MM.1S (cell line): ENCODE data around the gene TLR6.

ENCODE experiments used
- DNase-seq: peaks from one replicate; pipeline ENCODE4 v3.0.0-alpha.2; 2015
- H2AFZ ChIP-seq: fragments of 300-600 bp; sonication (generic); 2 replicates; pipeline ENCODE4 v1.6.0; 2016; ENCODE audit warnings: antibody characterized with exemption, low read length
- H3F3A ChIP-seq: fragments of 300-600 bp; sonication (generic); 2 replicates; pipeline ENCODE4 v1.6.1; 2016; ENCODE audit warnings: mild to moderate bottlenecking, antibody characterized with exemption, low read length, moderate library complexity, mixed read lengths; ENCODE audit not compliant: insufficient read depth
- H3K27ac ChIP-seq: fragments of 300-600 bp; sonication (generic); 2 replicates; pipeline ENCODE4 v1.5.1; 2016; ENCODE audit warnings: mild to moderate bottlenecking, low read length
- H3K27me3 ChIP-seq: fragments of 300-600 bp; sonication (generic); replicated peaks from 2 replicates; pipeline ENCODE4 v1.6.0; 2016; ENCODE audit warnings: low read length; ENCODE audit not compliant: insufficient read depth
- H3K36me3 ChIP-seq: fragments of 300-600 bp; sonication (generic); replicated peaks from 2 replicates; pipeline ENCODE4 v1.6.1; 2016; ENCODE audit warnings: mild to moderate bottlenecking, low read length, mixed read lengths; ENCODE audit not compliant: insufficient read depth
- H3K4me1 ChIP-seq: fragments of 300-600 bp; sonication (generic); 2 replicates; pipeline ENCODE4 v1.6.1; 2016; ENCODE audit warnings: low read length, mixed read lengths
- H3K4me2 ChIP-seq: fragments of 300-600 bp; sonication (generic); 2 replicates; pipeline ENCODE4 v1.6.0; 2016; ENCODE audit warnings: low read depth, low read length
- H3K4me3 ChIP-seq: fragments of 300-600 bp; sonication (generic); 2 replicates; pipeline ENCODE4 v1.5.1; 2016; ENCODE audit warnings: low read length, mixed read lengths
- H3K79me2 ChIP-seq: fragments of 300-600 bp; sonication (generic); 2 replicates; pipeline ENCODE4 v1.6.1; 2016; ENCODE audit warnings: mixed run types, low read length, mixed read lengths
- H3K9ac ChIP-seq: fragments of 300-600 bp; sonication (generic); 2 replicates; pipeline ENCODE4 v1.6.1; 2016; ENCODE audit warnings: low read length, mixed read lengths
- H3K9me2 ChIP-seq: fragments of 300-600 bp; sonication (generic); replicated peaks from 2 replicates; pipeline ENCODE4 v1.6.1; 2016; ENCODE audit warnings: mild to moderate bottlenecking, low read length, mixed read lengths; ENCODE audit not compliant: insufficient read depth
- H3K9me3 ChIP-seq: fragments of 300-600 bp; sonication (generic); replicated peaks from 2 replicates; pipeline ENCODE4 v1.6.1; 2016; ENCODE audit warnings: mild to moderate bottlenecking, low read length, mixed read lengths; ENCODE audit not compliant: insufficient read depth
- H4K20me1 ChIP-seq: fragments of 300-600 bp; sonication (generic); 2 replicates; pipeline ENCODE4 v1.6.1; 2016; ENCODE audit warnings: mild to moderate bottlenecking, low read length, moderate library complexity, mixed read lengths; ENCODE audit not compliant: insufficient read depth
- EZH2 ChIP-seq: fragments of 300-600 bp; sonication (generic); optimal IDR thresholded peaks from 2 replicates; pipeline ENCODE3; 2017; ENCODE audit warnings: low read depth, mild to moderate bottlenecking, antibody characterized with exemption, low read length, mixed read lengths
- EZH2phosphoT487 ChIP-seq: fragments of 300-600 bp; sonication (generic); IDR thresholded peaks from 2 replicates; pipeline ENCODE4 v1.6.1; 2018; ENCODE audit warnings: antibody characterized with exemption, low read length
- TF ChIP-seq, protein P1 (sequence below): fragments of 300-600 bp; sonication (generic); IDR thresholded peaks from 2 replicates; pipeline ENCODE4 v1.5.1; 2016; ENCODE audit warnings: antibody characterized with exemption, low read length, mixed read lengths

Gene TLR6

GRCh38 chr4:38865445-38865844, 8.8 kb upstream of the TLR6 start:
- no peak for TF ChIP-seq EZH2phosphoT487
- no peak overlapping the region for H3K9ac ChIP-seq
- H3K36me3 ChIP-seq: no peaks in the 10 kb centered on the region
- DNase-seq: no peak
- no peaks in the 10 kb centered on the region for H4K20me1 ChIP-seq
- no peaks in the 10 kb centered on the region for H3K79me2 ChIP-seq
- H3K27ac ChIP-seq: no peak overlapping the region
- H3K9me3 ChIP-seq: no peaks in the 10 kb centered on the region
- H3K4me1 ChIP-seq: peaks cover 7% of the 10 kb centered on the region
- H3F3A ChIP-seq: no peaks in the 10 kb centered on the region
- H3K4me3 ChIP-seq: no peak overlapping the region
- no peak overlapping the region for H3K4me2 ChIP-seq
- no peaks in the 10 kb centered on the region for H3K9me2 ChIP-seq
- H2AFZ ChIP-seq: no peak overlapping the region
- no peaks in the 10 kb centered on the region for H3K27me3 ChIP-seq

- Histone ChIP-seq H2AFZ (no peak overlapping the region), H3K27me3 (no peaks in the 10 kb centered on the region), H3K9ac (no peak overlapping the region), H3K4me2 (no peak overlapping the region), H3K36me3 (no peaks in the 10 kb centered on the region), H3K4me3 (no peak overlapping the region), H3K9me2 (no peaks in the 10 kb centered on the region), H3F3A (peaks cover 12% of the 10 kb centered on the region; the same call in 1 of the 2 replicates), H3K27ac (no peak overlapping the region), H4K20me1 (no peaks in the 10 kb centered on the region), H3K79me2 (no peaks in the 10 kb centered on the region), H3K9me3 (no peaks in the 10 kb centered on the region), H3K4me1 (peaks cover 19% of the 10 kb centered on the region)
- no peak for TF ChIP-seq EZH2phosphoT487
- TF ChIP-seq EZH2: no peak
- TF ChIP-seq, protein P1, sequence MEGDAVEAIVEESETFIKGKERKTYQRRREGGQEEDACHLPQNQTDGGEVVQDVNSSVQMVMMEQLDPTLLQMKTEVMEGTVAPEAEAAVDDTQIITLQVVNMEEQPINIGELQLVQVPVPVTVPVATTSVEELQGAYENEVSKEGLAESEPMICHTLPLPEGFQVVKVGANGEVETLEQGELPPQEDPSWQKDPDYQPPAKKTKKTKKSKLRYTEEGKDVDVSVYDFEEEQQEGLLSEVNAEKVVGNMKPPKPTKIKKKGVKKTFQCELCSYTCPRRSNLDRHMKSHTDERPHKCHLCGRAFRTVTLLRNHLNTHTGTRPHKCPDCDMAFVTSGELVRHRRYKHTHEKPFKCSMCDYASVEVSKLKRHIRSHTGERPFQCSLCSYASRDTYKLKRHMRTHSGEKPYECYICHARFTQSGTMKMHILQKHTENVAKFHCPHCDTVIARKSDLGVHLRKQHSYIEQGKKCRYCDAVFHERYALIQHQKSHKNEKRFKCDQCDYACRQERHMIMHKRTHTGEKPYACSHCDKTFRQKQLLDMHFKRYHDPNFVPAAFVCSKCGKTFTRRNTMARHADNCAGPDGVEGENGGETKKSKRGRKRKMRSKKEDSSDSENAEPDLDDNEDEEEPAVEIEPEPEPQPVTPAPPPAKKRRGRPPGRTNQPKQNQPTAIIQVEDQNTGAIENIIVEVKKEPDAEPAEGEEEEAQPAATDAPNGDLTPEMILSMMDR: no peak
- no peak for DNase-seq
Observed at GRCh38 chr4:38861791-38862190, 5.2 kb upstream of the TLR6 start.

DNA sequence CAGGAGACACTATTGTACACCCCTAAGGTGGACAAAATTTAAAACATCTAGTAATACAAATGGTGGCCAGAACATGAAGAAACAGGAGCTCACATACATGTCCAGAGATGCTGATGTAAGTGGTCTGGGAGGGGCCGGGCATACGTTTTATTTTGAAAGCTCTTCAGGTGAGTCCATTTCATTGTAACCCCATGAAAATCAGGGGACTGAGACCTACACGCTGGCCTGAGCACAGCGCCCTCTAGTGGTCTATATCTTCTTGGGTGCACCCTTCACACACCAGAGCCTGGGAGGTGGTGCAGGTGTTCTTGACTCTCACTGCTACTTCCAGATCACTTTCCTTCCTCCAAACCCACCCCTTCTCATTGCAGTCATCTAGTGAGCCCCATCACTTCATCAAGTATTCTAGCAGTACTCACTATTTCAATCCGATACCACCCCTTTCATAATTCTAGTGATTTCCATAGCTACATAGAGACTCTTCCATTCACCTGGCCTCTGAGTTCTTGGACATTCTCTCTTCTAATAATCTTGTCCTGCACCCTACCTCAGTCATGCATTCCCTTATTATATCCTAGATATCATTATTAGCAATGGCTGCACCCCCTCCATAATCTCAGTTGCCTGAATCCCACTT, 4.3 kb upstream of the TLR6 start:
- Histone ChIP-seq H3K9ac (no peak overlapping the region), H2AFZ (no peak overlapping the region), H3F3A (peaks cover 19% of the 10 kb centered on the region; the same call in 1 of the 2 replicates), H3K79me2 (0 out of 2 replicates have a peak, but pooled peaks cover under 1% of the 10 kb centered on the region), H3K9me3 (no peaks in the 10 kb centered on the region), H3K9me2 (no peaks in the 10 kb centered on the region), H3K4me3 (no peak overlapping the region), H4K20me1 (no peaks in the 10 kb centered on the region), H3K4me2 (no peak overlapping the region), H3K36me3 (no peaks in the 10 kb centered on the region), H3K27ac (no peak overlapping the region), H3K4me1 (peaks cover 19% of the 10 kb centered on the region), H3K27me3 (no peaks in the 10 kb centered on the region)
- no peak for TF ChIP-seq EZH2
- TF ChIP-seq, protein P1: peak; percentile 95
- DNase-seq: peak; percentile 85

DNA sequence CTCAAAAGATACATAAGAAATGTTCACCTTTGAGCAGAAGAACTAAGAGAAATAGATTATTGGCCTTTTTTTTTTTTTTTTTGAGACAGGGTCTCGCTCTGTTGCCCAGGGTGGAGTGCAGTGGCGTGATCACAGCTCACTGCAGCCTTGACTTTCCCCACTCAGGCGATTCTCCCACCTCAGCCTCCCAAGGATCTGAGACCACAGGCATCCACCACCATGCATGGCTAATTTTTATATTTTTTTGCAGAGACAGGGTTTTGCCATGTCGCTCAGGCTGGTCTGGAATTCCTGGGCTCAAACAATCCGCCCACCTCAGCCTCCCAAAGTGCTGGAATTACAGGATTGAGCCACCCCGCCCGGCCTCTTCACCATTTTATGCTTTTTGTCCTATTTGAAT, 2.9 kb upstream of the TLR6 start:
- Histone ChIP-seq H3K4me3 (no peak overlapping the region), H3F3A (peaks cover 25% of the 10 kb centered on the region; the same call in 1 of the 2 replicates), H3K9me2 (no peaks in the 10 kb centered on the region), H3K36me3 (no peaks in the 10 kb centered on the region), H4K20me1 (no peaks in the 10 kb centered on the region), H3K9ac (no peak overlapping the region), H3K79me2 (peaks cover 9% of the 10 kb centered on the region; the same call in 1 of the 2 replicates), H3K9me3 (no peaks in the 10 kb centered on the region), H3K4me2 (no peak overlapping the region), H3K4me1 (peaks cover 24% of the 10 kb centered on the region), H3K27ac (no peak overlapping the region), H3K27me3 (no peaks in the 10 kb centered on the region), H2AFZ (no peak overlapping the region)
- DNase-seq: no peak
- TF ChIP-seq EZH2 (no peak), EZH2phosphoT487 (no peak)
- TF ChIP-seq, protein P1: no peak
